ENCODE measurements around the gene ZNF507.

ZNF507 gene

GRCh38 chr19:32339988-32340874 lies 5.2 kb upstream of the ZNF507 start:
- DNase-seq: peak; percentile 47

DNA sequence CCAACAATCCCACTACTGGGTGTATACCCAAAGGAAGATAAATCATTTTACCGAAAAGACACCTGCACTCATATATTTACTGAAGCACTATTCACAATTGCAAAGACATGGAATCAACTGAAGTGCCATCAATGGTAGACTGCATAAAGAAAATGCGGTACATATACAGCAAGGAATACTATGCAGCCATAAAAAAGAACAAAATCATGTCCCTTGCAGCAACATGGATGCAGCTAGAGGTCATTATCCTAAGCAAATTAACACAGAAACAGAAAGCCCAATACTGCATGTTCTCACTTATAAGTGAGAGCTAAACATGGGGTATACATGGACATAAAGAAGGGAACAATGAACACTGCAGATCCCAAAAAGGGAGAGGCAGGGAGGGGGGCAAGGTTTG lies 2.7 kb upstream of the ZNF507 start:
- no peak for DNase-seq

- no peak for DNase-seq
Observed at GRCh38 chr19:32343550-32344262, 1.7 kb upstream of the ZNF507 start.

DNA sequence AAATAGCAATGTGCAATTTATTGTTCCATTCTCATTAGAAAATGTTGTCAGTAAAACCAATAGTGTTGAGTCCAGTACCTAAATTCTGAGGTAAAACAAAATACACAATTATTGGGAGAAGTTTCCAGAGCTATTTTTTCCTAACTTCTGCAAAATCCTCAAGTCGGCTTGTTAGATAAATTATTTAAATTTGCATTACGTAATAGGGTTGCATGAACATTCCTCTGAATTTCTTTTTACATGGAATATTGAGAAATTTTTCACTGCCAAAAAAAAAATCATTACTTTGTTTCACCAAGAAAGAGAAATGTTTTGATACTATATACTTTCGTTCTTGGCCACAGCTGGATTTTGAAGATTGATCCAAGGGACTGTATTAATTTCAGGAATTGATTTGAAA lies 1.5 kb downstream of the ZNF507 start:
- no peak for DNase-seq

GRCh38 chr19:32347573-32347972 lies 2.2 kb downstream of the ZNF507 start:
- no peak for DNase-seq

- DNase-seq: no peak
Observed at GRCh38 chr19:32349051-32349450, 3.6 kb downstream of the ZNF507 start.

- no peak for DNase-seq
Observed at GRCh38 chr19:32349724-32350470, 4.5 kb downstream of the ZNF507 start.

GRCh38 chr19:32350471-32350865 lies 5.1 kb downstream of the ZNF507 start:
- DNase-seq: no peak

DNA sequence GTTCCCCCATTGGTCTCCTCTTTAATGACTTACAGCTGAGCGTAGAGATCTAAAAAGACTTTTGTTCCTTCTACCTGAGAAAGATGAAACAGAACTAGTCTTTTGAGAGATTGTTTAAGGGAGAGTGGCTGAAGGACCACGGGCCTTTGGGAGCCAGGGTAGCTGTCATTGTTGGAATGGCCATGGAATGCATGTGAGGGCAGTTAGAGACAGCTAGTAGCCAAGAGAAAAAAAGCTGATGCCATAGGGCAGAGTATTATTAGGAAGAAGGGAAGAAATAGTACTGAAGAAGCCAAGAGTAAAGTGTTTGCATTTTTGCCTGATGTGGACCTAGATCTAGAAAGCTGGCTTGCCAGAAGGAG lies 5.6 kb downstream of the ZNF507 start:
- DNase-seq: no peak

GRCh38 chr19:32352241-32352630 lies 6.8 kb downstream of the ZNF507 start:
- DNase-seq: no peak

- DNase-seq: no peak
Observed at GRCh38 chr19:32354345-32354744, 8.9 kb downstream of the ZNF507 start.

DNA sequence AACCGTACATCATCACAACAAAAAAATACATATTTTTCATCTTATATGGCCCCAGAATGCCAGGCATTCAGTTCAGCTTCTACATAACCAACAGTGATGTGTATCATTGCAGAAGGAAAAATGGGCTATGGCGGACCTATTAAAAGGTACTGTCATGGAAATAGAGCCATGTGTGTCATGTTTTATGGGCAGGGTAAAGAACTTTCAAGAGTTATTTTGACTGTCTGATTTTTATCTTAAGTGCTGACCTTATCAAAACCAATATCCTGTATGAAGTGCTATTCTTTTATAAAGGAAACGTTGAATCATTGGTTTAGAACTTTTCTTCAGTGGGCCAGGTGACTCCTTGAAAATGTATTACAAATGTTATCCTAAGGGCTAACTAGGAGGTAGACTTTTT lies 9.9 kb downstream of the ZNF507 start:
- no peak for DNase-seq

DNA sequence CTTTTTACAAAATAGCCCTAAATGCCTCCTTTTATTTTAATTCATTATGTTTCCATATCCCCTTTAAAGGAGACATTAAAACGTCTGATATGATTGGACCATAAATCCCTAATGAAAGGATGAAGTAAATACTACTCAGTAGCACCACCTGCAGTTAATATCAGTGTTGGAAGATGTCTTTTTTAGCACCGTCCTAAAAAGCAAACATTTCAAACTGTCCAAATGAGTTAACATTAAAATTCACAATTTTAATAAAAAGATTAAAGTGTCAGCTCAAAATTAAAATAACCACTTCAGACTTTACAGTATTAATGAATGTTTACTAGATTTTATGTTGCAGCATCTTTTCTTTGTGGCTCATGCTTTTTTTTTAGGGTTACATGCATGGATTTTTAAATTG lies 12.3 kb downstream of the ZNF507 start:
- peak; percentile 9 for DNase-seq

DNA sequence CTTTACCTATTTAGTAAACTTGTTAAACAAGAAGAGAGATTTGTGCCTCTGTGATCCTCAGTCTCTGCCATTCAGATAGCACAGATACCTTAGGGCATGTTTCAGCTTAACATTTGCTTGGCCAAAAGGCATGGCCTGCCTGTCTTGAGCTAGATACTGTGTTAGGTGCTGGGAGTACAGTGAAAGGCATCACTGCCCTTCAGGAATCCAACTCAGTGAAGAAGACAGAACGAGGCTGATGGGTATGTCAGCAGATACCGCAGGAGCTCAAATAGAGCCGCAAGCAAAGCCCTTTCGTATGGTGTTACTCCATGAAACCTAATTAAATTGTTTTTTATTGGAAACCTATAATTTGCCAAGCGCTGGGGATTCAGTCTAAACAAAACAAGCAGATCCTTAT lies 12.9 kb downstream of the ZNF507 start:
- DNase-seq: no peak

GRCh38 chr19:32359581-32359980 lies 14.2 kb downstream of the ZNF507 start:
- no peak for DNase-seq

- DNase-seq: no peak
Observed at GRCh38 chr19:32361574-32362317, 16.3 kb downstream of the ZNF507 start.

DNA sequence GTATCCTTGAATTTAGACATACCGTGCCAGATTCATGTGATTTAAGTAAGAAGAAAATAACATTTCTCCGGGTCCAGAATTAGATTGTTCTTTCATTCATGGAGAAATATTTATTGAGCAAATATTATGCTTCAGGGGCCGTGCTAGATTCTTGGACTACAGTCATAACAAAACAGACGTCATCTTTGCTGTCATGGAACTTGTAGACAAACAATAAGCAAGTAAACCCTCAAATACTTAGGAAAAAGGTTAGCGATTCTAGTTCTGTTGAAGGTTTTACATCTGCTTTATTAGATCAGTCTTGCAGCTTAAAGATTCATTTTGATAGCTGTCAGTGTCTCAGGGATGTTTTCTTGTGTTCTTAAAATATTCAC lies 16.9 kb downstream of the ZNF507 start:
- no peak for DNase-seq

GRCh38 chr19:32363175-32363574 lies 17.8 kb downstream of the ZNF507 start:
- no peak for DNase-seq

- DNase-seq: no peak
Observed at GRCh38 chr19:32363632-32364031, 18.2 kb downstream of the ZNF507 start.

- no peak for DNase-seq
Observed at GRCh38 chr19:32364040-32364439, 18.6 kb downstream of the ZNF507 start.

DNA sequence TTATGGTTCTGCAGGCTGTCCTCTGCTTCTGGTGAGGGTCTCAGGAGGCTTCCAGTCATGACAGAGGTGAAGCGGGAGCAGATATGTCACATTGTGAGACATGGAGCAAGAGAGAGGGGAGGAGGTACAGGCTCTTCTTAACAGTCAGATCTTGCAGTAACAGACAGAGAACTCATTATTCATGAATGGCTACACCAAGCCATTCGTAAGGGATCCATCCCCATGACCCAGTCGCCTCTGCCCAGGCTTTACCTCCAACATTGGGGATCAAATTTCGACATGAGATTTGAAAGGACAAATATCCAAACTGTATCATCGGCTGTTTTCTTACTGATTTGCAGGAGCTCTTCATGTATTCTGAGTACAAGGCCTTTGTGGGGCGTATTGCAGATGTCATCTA lies 21.7 kb downstream of the ZNF507 start:
- no peak for DNase-seq

DNA sequence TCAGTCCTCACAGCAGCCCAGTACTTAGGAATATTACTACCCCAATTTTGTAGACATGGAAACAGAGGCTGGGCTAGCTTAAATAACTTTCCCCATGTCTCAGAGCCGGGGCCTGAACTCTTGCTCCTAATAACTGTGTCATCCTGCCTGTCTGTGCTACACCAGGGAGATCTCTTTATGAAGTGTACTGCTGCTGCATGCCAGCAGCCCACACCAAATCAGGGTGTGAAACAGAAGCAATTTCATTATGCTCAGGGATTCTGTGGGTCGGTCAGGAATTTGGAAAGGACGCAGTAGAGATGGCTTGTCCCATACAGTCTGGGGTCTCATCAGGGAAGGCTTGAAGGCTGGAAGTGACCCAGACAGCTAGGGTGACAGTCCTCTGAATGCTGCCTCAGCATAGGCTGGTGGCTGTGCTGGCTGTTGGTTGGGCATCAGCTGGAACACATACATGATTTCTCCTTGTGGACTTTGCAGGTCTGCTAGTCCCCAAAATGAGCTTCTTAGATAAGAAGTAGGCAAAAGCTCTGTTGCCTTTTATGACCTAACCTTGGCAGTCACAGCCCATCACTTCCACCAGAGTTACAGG lies 22.6 kb downstream of the ZNF507 start:
- no peak for DNase-seq

Data from fibroblast of skin of scalp (primary cell).